Activated CD4-positive, CD25-positive, alpha-beta regulatory T cell (primary cell): ENCODE measurements around the gene MRPL36.

Experiments
- DNase-seq, 4 experiments: peaks; one replicate each; lab custom pipeline; 2025; lab: John Stamatoyannopoulos, UW

The MRPL36 gene

DNA sequence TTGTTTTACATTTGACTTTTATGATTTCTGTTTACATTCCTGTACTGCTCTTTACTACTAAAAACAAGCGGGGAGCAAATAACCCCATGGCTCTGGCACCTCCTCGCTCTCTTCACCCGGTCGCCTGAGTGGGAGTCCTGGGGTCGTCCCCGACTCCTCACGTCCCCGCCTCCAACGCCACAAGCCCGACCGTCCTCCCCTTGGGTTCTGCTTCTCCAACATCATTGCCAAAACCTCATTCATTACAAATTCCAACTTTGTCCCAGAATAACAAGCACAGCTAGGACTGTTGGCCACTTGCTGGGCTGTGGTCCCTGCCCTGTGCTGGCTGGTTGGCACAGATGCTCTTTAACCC is 35.1 kb downstream of the MRPL36 start:
- no peak for DNase-seq

DNA sequence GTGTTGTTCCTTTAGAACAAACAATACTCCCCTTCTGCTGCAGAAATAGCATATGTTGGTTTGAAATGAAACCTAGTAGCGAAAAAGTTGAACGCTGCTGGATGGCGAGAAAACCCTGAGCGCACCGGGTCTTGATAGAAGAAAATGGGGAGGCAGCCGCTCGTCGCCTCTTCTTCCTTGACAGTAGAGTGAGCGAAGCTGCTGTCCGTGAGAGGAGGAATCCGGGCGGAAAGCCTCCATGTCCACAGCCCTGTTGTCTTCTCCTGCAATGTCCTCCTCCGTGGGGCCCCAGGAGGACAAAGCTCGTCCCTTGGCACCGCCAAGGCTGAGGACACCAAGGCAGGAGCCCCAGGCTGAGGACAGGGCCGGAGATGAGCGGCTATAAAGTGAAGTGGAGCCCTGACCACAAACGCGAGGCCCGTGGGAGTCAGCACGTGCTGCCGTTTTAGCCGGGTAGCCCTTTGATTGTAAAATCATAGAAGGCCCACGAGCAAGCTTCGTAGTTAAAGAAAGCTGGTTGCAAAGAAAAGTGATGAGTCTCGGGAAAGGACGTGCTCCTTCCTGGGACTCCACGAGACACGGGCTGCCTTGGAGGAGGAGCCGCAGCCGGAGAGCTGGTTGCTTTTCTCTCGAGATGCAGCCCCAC is 35.6 kb downstream of the MRPL36 start:
- no peak for DNase-seq

DNA sequence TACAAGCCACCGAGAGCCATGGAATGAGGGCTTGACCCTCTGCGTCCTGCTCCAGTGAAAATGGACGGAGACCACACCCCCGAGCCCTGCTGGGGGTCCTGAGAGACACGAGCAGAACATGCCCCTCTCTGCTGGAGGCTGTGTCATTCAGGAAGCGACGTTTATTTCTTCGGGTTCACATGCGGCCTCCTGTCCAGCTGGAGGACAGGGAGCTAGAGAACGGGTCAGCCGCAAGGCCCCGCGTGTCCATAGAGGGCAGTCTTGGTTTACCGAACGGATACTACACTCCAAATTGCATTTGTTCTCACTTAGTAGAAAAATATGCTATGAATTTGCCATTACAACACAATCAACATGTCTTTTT is 36.1 kb downstream of the MRPL36 start:
- peak in 1 of 4 experiments; percentile 8 for DNase-seq

DNA sequence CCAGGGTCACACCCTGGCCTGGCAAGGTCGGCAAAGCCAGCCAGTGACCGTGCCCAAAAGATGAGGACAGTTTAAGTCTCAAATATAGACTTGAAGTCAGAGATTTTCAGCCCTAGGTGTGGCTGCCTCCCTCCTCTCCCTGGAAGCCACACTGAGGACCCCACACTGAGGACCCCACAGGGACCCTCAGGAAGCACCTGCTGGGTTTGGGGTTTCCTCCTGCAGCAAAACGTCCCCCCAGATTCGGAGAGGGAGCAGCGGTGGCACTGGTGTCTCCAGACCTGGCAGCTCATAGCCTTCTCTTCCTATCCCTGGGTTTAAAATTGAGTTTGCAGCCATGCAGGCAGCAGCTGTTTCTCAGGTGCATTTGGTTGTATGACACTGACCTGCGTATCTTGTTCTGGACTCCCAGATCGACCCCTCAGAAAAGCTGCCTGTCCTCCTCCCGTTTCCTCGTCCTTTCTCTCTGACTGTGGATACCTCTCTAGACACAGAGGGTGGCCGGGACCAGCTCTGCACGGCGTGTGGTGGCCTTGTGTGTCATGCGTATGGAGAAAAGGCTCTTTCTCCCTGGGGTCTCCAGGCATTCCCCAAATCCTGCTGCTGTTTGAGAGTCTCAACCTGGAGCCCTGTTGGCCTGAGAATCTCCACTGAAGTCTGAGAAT is 36.6 kb downstream of the MRPL36 start:
- DNase-seq: no peak

DNA sequence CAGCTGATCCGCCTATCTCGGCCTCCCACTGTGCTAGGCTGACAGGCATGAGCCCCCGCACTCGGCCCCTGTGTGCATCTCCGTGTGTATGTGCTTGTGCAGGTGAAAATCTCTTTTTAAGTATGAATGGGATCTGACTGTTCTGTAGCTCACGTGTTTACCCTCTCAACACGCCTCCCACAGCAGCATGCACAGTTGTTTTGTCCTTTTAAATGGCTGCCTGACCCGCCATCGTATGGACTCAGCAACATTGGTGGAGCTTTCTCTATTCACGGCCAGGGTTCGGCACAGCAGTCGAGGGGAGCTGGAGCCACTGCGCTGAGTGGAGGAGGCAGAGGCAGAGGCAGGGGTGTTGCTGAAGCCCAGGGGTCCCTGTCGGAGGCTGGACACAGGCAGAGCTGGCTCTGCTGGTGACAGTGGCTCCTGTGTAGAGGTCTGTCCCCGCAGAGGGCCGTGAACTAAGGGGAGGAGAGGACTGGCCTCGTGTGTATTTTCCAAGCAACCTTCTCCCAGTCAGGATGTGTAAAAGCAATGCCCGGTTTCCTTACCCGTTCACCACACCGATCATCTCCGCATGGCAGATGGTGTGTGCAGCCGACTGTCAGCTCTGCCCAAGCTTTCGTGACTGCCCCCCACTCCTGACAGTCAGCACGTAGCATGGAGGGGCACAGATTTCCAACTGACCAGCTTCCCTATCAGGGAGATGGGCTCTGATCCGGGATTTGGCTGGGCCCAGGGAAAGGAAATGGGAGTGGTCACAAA is 37.3 kb downstream of the MRPL36 start:
- DNase-seq: no peak

DNA sequence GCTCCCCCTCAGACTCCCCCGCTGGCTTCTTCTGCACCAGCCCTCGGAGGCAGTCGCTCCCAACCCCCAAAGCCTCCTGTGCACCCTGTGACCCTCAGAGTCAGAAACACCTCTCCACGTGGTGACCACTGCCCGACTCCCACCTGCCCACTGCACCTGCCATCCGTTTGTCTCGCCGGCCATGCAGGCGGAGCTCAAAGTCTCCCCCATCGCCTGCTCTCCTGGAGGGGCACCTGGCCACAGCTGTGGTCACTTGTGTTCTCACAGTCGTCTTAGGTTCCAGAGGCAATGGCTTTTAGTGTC is 38.2 kb downstream of the MRPL36 start:
- no peak for DNase-seq

DNA sequence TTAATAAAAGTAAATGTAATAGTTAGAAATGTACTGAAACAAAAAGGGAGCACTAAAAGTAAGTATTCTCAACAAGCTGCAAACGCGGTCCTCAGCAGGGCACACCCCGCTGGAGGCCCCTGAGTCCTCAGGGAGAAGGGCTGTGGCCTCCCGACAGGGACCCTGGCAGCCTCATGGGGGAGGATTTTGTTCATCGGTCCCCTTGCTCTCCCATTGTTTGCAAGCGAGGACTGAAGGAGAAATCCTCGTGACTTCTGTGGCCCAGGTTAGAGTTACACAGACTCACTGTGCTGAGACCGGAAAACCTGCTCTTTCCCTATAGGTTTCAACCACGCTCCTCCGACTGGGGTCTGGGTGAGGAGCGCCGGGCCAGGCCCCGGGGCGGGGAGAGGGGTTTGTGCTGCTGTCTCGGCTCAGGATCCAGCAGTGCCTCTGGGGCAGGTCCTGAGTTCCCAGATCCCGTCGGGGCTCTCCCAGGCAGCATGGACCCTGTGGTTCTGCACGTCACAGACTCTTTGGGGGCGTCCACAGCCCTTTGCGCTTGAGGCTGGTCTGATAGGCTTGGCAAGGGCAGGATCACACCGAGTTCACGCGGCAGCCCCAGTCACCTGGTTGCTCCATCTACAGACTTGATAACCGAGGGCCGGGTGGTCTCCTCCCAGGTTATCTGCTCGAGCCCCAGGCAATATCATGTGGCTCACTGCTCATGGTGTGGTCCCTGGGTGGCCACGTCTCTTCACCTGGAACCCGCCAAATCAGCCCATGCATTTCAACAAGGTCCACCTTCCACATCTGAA is 38.8 kb downstream of the MRPL36 start:
- no peak for DNase-seq

DNA sequence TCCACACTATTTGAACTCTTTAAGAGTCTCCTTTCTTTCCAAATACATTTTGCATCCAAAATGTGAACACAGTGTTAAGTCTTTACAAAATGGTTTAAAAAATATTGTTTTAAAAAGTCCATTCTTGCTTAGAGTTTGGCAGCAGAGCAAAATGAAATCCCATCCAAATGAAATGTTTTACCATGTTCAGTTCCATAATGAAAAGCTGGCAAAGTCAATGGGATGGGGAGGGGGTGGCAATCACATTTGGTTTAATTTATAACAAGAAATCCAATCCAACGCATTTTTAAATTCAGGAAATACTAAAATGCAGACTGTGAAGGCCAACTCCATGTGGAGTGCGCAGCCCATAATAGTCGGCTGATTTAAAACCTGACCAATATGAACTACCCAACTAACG is 39.4 kb downstream of the MRPL36 start:
- DNase-seq: no peak

DNA sequence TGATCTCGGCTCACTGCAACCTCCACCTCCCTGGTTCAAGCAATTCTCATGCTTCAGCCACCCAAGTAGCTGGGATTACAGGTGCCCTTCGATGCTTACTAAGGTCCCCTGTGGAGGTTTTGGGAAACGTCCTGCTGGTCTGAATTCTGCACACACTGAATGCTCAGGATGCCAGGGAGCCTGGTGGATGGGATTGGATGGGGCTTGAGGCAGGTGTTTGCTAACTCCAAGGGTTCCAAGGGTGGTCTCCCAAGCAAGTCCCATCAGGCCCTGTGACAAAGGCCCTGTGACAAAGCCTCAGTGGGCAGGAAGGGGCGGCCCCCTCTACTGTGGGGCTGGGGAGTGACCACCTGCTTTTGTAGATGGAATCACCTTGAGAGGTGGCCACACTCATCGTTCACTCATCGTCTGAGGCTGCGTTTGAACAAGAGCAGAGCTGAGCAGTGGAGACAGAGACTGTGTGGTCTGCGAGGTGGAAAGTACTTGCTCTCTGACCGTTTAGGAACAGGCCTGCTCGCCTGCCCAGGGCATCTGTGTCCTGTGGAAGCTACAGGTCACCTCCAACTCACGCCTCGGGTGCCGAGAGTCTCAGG is 40.2 kb downstream of the MRPL36 start:
- DNase-seq: no peak

DNA sequence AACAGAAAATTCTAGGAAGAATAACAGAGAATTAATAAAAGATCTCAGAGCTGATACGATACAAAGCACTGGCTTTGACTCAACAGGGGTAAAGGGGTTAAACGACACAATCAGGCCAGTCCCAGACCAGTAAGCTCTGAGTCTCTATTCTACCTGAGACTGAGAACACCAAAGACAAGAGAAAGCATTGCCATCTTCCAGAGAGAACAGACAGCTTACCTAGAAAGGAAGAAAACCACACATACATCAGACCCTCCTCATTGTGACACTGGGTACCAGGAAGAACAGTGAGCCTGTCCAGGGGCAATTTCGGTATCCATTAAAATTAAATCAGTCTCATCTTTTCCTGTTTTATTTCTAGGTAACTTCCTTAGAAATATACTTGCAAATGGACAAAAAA is 41.1 kb downstream of the MRPL36 start:
- no peak for DNase-seq

DNA sequence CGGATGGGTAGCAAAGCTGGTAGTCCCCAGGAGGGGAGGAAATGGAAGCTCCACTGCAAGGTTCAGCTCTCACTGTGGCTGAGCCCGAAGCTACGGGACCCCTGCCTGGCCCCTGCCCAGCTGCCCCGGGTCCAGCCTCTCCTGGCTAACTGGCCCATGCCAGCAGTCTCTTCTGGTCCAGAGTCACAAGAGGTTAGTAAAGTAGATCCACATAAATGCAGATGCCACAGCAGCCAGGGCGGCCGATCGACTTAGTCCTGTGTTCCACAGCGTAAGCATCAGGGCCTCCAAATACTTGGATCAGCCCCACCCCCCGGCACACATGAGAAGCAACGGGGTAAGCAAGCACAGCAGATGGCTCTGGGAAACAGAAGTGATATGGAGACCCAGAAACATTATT is 42.1 kb downstream of the MRPL36 start:
- DNase-seq: no peak

DNA sequence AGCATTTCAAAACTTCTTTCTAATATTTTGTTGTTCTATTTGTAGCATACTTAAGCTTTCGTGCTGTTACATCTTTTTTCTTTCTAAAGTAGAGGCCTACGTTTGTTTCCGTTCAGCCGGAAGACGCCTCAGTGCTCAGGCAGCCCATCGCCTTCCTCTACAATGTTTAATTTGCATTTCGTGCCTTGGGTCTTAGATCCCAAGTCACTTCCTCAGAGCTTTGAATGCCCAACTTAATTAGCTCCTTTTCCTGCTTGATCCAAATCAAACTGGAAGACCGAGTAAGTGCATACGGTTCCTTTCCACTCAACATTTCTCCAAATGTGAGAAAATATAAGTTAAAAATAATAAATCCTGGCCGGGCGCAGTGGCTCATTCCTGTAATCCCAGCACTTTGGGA is 43.2 kb downstream of the MRPL36 start:
- DNase-seq: no peak

DNA sequence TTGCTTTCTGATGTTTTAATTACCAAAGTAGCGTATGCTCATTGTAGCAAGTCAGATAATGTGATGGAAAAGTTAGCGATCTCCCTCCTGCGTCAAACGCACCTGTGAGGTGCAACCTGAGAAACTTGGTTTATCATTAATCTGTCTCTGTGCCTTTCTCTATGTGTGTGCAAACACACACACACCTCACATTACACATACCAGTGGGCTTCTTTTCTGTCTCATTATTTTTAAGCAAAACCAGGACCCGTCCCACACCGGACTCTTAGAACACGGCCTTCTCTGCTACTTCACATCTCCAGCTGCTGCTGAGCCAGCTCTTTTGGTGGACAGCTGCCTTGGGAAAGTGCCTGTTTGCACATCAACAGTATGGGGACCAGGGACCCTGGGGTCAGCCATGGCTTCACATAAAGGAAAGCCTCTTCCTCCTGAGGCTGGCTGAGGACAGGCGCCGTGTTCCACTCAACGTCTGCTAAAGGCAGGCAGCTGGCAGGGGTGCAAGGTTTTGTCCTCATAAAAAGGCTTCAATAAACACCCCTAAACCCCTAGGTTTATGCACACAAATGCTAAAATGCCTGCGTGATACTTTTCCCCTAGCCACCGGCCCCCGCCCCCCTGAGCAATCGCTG is 44.2 kb downstream of the MRPL36 start:
- no peak for DNase-seq

DNA sequence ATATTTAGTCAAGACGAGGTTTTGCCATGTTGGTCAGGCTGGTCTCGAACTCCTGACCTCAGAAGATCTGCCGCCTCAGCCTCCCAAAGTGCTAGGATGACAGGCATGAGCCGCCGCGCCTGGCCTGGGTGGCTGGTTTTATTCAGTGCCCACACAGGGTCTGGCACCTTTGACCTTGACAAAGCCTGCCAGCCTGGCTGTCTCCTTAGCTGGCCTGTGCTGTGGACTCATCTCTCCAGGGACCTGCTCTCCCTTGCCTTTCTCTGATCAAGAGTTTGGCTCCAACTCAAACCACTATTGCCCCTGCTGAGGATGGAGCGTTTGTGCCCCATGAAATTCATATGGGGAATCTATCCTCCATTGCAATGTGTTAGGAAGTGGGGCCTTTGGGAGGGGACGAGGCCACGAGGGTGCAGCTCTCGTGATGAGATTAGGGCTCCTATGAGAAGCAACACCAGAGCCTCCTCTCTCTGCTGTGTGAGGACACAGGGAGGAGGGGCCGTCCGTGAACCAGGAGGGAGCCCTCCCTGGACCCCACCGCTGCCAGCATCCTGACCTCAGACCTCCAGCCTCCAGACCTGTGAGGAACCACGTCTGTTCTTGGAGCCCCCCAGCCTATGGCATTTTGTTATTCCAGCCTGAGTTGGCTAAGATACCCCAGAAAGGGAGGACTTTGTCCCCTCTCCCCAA is 45.0 kb downstream of the MRPL36 start:
- DNase-seq: no peak

DNA sequence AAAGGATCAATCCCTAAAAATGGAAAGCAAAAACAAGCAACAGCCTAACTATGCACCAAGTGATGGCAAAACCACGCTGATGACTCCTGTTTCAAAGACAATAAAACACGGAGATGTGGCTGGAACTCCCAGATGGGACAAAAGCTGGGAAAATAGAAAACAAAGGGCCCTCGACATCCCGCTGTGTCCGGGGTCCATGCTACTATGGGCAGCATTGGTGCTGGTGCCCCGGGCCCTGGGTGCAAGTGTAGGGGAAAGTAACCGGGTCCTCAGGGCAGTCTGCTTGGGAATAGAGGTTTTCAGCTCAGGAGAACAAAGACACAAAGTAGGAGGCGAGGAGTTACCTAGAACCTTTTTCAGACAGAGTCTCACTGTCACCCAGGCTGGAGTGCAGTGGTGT is 46.1 kb downstream of the MRPL36 start:
- DNase-seq: no peak

DNA sequence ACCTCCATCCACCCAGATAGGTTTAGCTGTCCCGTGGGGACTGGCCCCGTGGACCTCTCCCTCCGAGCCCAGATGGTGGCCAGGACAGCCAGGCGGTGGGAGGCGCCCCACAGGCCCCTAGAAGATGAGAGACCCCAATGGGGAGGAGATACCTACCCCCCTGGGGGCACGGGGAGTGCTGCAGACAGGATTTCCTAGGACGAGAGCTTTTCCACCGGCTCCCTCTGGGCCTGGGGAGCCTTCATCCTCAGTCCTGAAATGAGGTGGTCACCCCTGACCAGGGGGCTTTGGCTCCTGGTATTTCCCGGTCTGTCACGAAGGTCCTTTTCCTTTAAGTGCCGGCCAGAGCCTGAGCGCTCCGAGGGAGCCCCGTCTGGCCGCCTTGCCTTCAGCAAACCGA is 46.8 kb downstream of the MRPL36 start:
- no peak for DNase-seq

DNA sequence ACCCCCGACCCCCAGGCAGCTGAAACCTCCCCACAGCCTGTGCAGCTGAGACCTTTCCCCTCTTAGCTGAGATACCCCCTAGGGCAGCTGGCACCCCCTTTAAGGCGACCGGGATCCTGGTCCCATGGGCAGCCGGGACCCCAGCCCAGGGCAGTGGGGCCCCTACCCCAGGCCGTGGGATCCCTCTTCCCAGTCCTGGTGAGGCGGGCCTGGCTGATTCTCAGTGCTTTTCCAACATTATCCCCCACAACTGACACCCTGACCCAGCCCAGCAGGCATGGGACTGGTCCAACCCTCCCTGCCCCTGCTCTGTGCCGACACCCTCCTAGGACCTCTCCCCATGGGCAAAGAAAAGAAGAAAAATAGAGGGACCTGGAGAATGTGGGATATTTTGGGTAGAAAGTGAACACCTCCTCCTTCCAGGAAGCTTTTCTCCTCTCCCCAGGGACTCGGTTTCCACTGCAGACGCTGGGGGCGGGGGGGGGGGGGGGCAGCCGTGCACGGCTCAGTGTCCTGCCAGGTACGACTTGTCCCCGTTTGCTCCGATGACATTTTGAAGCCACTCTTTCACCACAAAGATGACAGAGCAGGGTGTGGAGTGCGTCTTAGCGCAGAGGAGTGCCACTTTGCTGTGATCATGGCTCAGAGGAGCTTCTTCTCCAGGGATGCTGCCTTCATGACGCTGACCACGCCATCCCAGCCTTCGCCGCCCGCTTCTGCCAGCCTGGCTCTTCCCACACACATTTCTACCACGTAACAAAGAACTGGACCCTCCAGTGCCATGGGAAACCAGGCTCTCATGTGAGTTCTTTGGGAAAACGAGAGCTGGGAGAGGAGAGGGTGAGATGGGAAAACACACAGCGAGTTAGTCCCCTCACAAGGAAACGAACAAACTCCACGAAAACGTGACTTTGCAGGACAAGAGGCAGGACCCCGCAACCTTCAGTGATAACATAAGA is 47.5 kb downstream of the MRPL36 start:
- no peak for DNase-seq

DNA sequence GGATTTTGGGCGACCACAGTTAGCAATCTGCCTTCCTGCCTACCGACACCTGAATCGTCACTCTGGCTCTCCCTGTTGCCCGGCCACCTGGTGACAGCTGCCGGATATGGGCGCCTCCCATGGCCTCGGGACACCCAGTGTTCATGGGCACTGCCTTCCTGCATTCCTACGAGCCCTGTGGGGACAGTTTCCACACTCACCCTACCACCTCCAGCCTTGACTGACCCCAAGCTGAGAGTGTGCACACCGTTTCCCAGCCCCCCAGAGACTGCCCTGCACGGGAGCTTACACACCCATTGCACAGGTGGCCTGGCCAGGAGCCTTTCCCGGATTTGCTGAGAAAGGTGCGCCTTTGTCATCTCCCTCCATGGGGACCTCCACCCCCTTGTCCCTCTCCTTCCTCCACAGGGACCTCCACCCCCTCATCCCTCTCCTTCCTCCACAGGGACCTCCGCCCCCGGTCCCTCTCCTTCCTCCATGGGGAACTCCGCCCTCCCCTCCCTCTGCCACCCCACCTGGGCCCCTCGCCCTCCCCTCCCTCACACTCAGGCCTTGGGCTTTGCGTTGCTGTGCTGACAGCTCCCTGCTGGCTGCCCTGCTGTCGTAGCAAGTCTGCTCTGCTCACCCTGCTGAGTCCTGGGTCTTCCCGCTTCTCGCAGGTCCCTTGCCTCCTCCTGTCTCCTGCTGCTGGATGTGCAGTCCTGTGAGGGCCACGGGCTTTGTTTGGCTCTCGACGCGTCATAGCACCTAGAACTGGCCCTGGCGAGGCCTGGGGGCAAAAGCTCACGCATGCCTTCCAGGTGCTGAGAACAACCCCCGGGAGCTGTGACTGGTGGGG is 48.4 kb downstream of the MRPL36 start:
- DNase-seq: no peak

DNA sequence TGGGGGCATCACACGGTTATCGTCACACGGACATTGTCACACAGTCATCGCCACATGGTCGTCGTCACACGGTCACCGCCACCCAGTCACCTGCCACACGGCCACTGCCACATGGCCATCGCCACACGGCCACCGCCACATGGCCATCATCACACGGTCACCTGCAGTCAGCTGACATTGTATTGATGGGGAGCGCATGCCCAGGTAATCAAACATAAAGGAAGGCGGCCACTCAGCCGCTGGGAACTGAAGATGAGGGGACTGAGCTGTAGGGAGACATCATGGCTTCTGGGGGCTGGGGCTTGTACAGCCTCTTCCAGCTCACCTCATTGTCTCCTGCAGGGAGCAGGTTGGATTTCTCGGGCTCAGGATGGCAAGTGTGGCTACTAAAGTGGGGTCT is 49.2 kb downstream of the MRPL36 start:
- no peak for DNase-seq
